B cell (primary cell): ENCODE data around the gene YWHAG. TPM values are rescaled to one million over a fixed set of nuclear protein-coding genes. Genes with fewer than 3 reads are reported as not detected.

Experiments used
- ATAC-seq: fragments of 200-7000 bp; cut with Tn5 transposase; one replicate; pipeline ENCODE4 v1.10.0; 2021; ENCODE audit warnings: low read depth, mild to moderate bottlenecking, moderate number of reproducible peaks, moderate library complexity
- CTCF ChIA-PET: fragments of 350-600 bp; sonication (Branson Sonifier 250); formaldehyde crosslinking; loops from one replicate; lab custom pipeline; 2021; ENCODE audit warnings: antibody characterized with exemption, inconsistent platforms; lab: Charles Lee
- POLR2A ChIA-PET: fragments of 350-600 bp; sonication (Branson Sonifier 250); formaldehyde crosslinking; loops from one replicate; lab custom pipeline; 2021; ENCODE audit warnings: antibody characterized with exemption; lab: Charles Lee
- DNase-seq: peaks from one replicate; pipeline ENCODE4 v3.0.0; 2013
- H2AFZ ChIP-seq: 2 replicates; pipeline ENCODE4 v1.6.1; 2012; ENCODE audit warnings: mild to moderate bottlenecking, low read depth, low read length; ENCODE audit not compliant: insufficient read depth, poor library complexity, severe bottlenecking
- H3K27ac ChIP-seq, 2 donors: 1 replicate in 1 of 2; 2 replicates in 1 of 2; pipeline ENCODE4 v1.5.1; 2012 to 2013; ENCODE audit warnings: low read length in 2 of 2, mild to moderate bottlenecking in 2 of 2, moderate library complexity in 1 of 2
- H3K27me3 ChIP-seq, 4 experiments: fragments of 200-600 bp in 1 of 4; sonication (generic) in 1 of 4; replicated peaks in 1 of 4; 1 replicate in 2 of 4; 2 replicates in 2 of 4; pipeline versions ENCODE4 v1.6.1 to v1.7.0; 2013 to 2016; ENCODE audit warnings: low read length in 3 of 4, mild to moderate bottlenecking in 2 of 4, mixed read lengths in 1 of 4, moderate library complexity in 1 of 4; ENCODE audit not compliant: insufficient read depth in 4 of 4, control insufficient read depth in 3 of 4; ENCODE audit errors: control extremely low read depth in 1 of 4
- H3K36me3 ChIP-seq, 2 experiments: replicated peaks in 1 of 2; 1 replicate in 1 of 2; 2 replicates in 1 of 2; pipeline versions ENCODE4 v1.6.1 to v1.7.1; 2013; ENCODE audit warnings: low read length in 1 of 2; ENCODE audit not compliant: insufficient read depth in 2 of 2, control insufficient read depth in 1 of 2; ENCODE audit errors: control extremely low read depth in 1 of 2, extremely low read depth in 1 of 2
- H3K4me1 ChIP-seq, 2 donors: fragments of 200-600 bp in 1 of 2; sonication (generic) in 1 of 2; 1 replicate in 1 of 2; 2 replicates in 1 of 2; pipeline versions ENCODE4 v1.5.1 to v1.6.1; 2013 to 2017; ENCODE audit warnings: low read length in 2 of 2; ENCODE audit not compliant: control insufficient read depth in 2 of 2, insufficient read depth in 2 of 2
- H3K4me2 ChIP-seq: replicated peaks from 2 replicates; pipeline ENCODE3; 2012; ENCODE audit warnings: mild to moderate bottlenecking, low read depth, low read length; ENCODE audit not compliant: poor library complexity, severe bottlenecking
- H3K4me3 ChIP-seq, 5 experiments: fragments of 200-600 bp in 1 of 5; sonication (generic) in 1 of 5; 1 replicate in 3 of 5; 2 replicates in 2 of 5; pipeline versions ENCODE4 v1.5.1 to v1.7.0; 2011 to 2016; ENCODE audit warnings: low read length in 4 of 5, mild to moderate bottlenecking in 4 of 5, low read depth in 2 of 5, control low read depth in 1 of 5, moderate library complexity in 1 of 5; ENCODE audit not compliant: insufficient read depth in 1 of 5; ENCODE audit errors: control extremely low read depth in 1 of 5, extremely low read depth in 1 of 5
- H3K79me2 ChIP-seq: fragments of 200-600 bp; sonication (generic); one replicate; pipeline ENCODE4 v1.6.0; 2016; ENCODE audit warnings: low read length; ENCODE audit not compliant: control insufficient read depth, insufficient read depth
- H3K9ac ChIP-seq: fragments of 200-600 bp; sonication (generic); 2 replicates; pipeline ENCODE4 v1.6.1; 2017; ENCODE audit warnings: mild to moderate bottlenecking, low read length, moderate library complexity
- H3K9me3 ChIP-seq, 3 donors: one replicate each; pipeline versions ENCODE4 v1.6.1 to v1.7.1; 2013; ENCODE audit warnings: low read length in 2 of 3; ENCODE audit not compliant: control insufficient read depth in 2 of 3, insufficient read depth in 1 of 3; ENCODE audit errors: control extremely low read depth in 1 of 3
- H4K20me1 ChIP-seq: 2 replicates; pipeline ENCODE4 v1.6.0; 2012; ENCODE audit warnings: mild to moderate bottlenecking, low read length; ENCODE audit not compliant: insufficient read depth, control insufficient read depth, poor library complexity, severe bottlenecking
- H3K27ac Mint-ChIP-seq: one replicate; pipeline ENCODE4 v1.8.0; 2021; ENCODE audit warnings: mixed read lengths
- H3K27me3 Mint-ChIP-seq: one replicate; pipeline ENCODE4 v1.8.0; 2021; ENCODE audit warnings: mixed read lengths
- H3K4me1 Mint-ChIP-seq: one replicate; pipeline ENCODE4 v1.8.0; 2021; ENCODE audit warnings: mixed read lengths
- H3K4me3 Mint-ChIP-seq: one replicate; pipeline ENCODE4 v1.8.0; 2021; ENCODE audit warnings: mixed read lengths
- H3K9me3 Mint-ChIP-seq: one replicate; pipeline ENCODE4 v1.8.0; 2022; ENCODE audit warnings: mixed read lengths; ENCODE audit not compliant: insufficient read depth
- EZH2 ChIP-seq: IDR thresholded peaks from 2 replicates; pipeline ENCODE4 v1.6.1; 2012; ENCODE audit warnings: borderline replicate concordance, low read depth, mild to moderate bottlenecking, moderate library complexity, low read length; ENCODE audit not compliant: insufficient read depth, poor library complexity, severe bottlenecking
- WGBS: methylation state at CpG from one replicate; pipeline ENCODE4 v1.1.5; 2013; ENCODE audit warnings: missing lambda C conversion rate; ENCODE audit not compliant: insufficient coverage; 5-methylcytosine and 5-hydroxymethylcytosine counted together
- intact Hi-C: fragments of 100-400 bp; cut with micrococcal nuclease; formaldehyde crosslinking; loops from one replicate; pipeline ENCODE4 v1.10.0; 2022
- polyA plus RNA-seq: library from polyadenylated mRNA; depleted of rRNA; stranded (reverse); fragments of >200 nt; gene quantifications from 2 replicates; pipeline ENCODE4 v1.2.3, GENCODE V29; 2012
- total RNA-seq, 2 donors: library from RNA; stranded (reverse); fragments of 120-200 nt in 1 of 2; gene quantifications; 1 replicate in 1 of 2; 2 replicates in 1 of 2; pipeline versions ENCODE4 v1.2.3 to v1.2.4, GENCODE V29; 2013 to 2022
- TF ChIP-seq, protein P1 (sequence below): fragments of 200-600 bp; IDR thresholded peaks from one replicate; pipeline ENCODE4 v1.8.0; 2022; ENCODE audit warnings: antibody characterized with exemption, mild to moderate bottlenecking

YWHAG gene
- total and polyA plus RNA-seq, 2 donors (not counting 1 experiment from before 2014, with no cell fraction given), result 6.6 to 51.6 TPM

DNA sequence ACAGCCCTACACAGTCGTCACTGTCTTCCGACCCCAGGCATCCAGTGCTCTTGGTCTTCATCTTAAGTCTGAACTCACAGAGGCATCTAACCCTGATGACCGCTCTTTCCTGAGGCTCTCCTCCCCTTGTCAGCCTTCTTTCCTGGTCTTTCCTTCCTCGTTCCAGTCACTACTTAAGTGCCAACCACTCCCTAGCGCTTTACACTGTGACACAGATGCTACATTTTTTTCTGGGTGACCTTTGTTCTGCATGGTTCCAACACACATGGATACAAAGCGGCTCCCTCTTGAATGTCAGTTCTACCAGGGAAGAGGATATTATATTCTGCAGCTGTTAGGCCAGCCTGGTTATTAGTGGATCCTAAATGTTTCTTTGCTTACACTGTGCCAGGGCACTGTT is 12.7 kb downstream of the YWHAG start:
- peaks cover 24% of the 10 kb centered on the region for H3K4me1 Mint-ChIP-seq
- TF ChIP-seq, protein P1, sequence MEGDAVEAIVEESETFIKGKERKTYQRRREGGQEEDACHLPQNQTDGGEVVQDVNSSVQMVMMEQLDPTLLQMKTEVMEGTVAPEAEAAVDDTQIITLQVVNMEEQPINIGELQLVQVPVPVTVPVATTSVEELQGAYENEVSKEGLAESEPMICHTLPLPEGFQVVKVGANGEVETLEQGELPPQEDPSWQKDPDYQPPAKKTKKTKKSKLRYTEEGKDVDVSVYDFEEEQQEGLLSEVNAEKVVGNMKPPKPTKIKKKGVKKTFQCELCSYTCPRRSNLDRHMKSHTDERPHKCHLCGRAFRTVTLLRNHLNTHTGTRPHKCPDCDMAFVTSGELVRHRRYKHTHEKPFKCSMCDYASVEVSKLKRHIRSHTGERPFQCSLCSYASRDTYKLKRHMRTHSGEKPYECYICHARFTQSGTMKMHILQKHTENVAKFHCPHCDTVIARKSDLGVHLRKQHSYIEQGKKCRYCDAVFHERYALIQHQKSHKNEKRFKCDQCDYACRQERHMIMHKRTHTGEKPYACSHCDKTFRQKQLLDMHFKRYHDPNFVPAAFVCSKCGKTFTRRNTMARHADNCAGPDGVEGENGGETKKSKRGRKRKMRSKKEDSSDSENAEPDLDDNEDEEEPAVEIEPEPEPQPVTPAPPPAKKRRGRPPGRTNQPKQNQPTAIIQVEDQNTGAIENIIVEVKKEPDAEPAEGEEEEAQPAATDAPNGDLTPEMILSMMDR, result no peak
- TF ChIP-seq EZH2, result no peak
- no peak for DNase-seq
- no peak for ATAC-seq
- Histone ChIP-seq H4K20me1 (peaks cover 95% of the 10 kb centered on the region), H3K36me3 (peaks cover 6 to 76% of the 10 kb centered on the region in 2 experiments), H3K9ac (no peak overlapping the region), H2AFZ (no peak overlapping the region), H3K9me3 (no peaks in the 10 kb centered on the region), H3K4me1 (no peaks in the 10 kb centered on the region), H3K4me2 (no peak overlapping the region), H3K27ac (no peak overlapping the region), H3K4me3 (no peak overlapping the region), H3K79me2 (peaks cover 99% of the 10 kb centered on the region), H3K27me3 (no peaks in the 10 kb centered on the region)
- H3K4me3 Mint-ChIP-seq, result no peak overlapping the region
- H3K27ac Mint-ChIP-seq, result no peak overlapping the region
- 94% methylated on average over 4 of the region's 6 CpGs for WGBS
- no peaks in the 10 kb centered on the region for H3K9me3 Mint-ChIP-seq
- ChIA-PET CTCF (no interaction called here), POLR2A (no interaction called here)
- intact Hi-C loops, result no loop called here
- H3K27me3 Mint-ChIP-seq, result no peaks in the 10 kb centered on the region

DNA sequence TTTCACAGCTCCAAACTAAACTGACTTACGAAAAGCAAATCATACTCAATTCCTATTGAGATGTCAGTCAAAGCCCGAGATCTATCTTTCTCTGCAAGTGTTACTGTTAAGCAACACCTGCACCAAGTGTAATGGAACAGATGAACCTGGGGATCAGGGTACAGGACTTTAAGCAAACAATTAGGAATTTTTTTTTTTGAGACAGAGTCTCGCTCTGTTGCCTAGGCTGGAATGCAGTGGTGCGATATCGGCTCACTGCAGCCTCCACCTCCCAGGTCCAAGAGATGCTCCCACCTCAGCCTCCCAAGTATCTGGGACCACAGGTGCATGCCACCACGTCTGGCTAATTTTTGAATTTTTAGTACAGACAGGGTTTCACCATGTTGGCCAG is 14.9 kb downstream of the YWHAG start:
- ChIA-PET POLR2A (no interaction called here), CTCF (no interaction called here)
- peaks cover 30% of the 10 kb centered on the region for H3K4me1 Mint-ChIP-seq
- no peaks in the 10 kb centered on the region for H3K27me3 Mint-ChIP-seq
- Histone ChIP-seq H2AFZ (no peak overlapping the region), H3K4me2 (no peak overlapping the region), H3K9me3 (no peaks in the 10 kb centered on the region), H3K27me3 (no peaks in the 10 kb centered on the region), H4K20me1 (peaks cover 98% of the 10 kb centered on the region), H3K79me2 (peaks cover 99% of the 10 kb centered on the region), H3K27ac (no peak overlapping the region), H3K36me3 (peaks cover 5 to 64% of the 10 kb centered on the region in 2 experiments), H3K4me3 (no peak overlapping the region), H3K9ac (no peak overlapping the region), H3K4me1 (no peaks in the 10 kb centered on the region)
- H3K9me3 Mint-ChIP-seq, result no peaks in the 10 kb centered on the region
- intact Hi-C loops, result no loop called here
- H3K27ac Mint-ChIP-seq, result no peak overlapping the region
- 83% methylated on average over 3 of the region's 6 CpGs for WGBS
- ATAC-seq (no peak), DNase-seq (no peak)
- H3K4me3 Mint-ChIP-seq, result no peak overlapping the region
- TF ChIP-seq, protein P1, result no peak
- no peak for TF ChIP-seq EZH2
